NCI-H748 treated with DMSO at 0.1 percent for 48 hours (cell line): Measurements from ENCODE around the gene AGO3.
A peak's percentile ranks its signal among the peaks of the same experiment; 100 is the strongest.
"Not testable (repeated sequence)": the region's sequence is repeated elsewhere in the genome, so short reads cannot be mapped to it uniquely, and the experiment has no call there.

Experiments
- DNase-seq: peaks from one replicate; lab custom pipeline; 2025; lab: John Stamatoyannopoulos, UW

AGO3 gene

GRCh38 chr1:35925741-35926140 lies 5.2 kb upstream of the AGO3 start:
- no peak for DNase-seq

GRCh38 chr1:35927472-35927871 lies 3.4 kb upstream of the AGO3 start:
- DNase-seq: no peak

GRCh38 chr1:35929730-35930592 lies 944 bp upstream of the AGO3 start:
- peak; percentile 31 for DNase-seq

DNA sequence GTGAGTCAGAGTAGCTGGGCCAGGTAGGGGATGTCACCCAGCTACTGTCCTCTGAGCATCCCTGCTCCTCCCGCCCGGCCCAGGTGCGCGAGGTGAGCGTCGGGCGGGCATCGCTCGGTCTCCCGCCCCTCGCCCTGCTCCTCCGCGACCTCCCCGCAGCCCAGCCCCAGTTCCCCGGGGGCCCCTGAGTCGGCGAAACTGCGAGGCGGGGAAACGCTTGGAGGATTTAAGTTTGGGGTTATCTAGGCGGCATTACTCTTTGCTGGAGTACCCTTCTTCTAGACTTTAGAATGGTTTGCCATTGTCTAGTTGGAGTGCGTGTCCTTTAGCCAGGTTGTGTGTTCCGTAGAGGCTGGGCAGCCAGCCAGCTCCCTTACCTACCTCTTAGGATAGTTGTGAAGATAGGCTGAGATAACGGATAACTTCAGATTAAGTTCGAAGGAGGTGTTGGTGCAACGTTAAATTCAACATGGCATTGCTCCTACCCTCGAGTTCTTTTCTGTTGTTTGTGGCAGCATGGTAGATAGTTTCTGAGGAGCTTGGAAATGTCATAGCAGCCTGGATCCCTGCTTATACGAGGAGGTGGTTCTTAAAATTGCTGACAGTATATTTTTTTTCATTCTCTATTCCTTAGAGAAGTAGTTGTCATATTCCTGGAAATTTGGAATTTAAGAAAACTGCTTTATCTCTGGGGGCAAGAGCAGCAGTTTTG lies 697 bp downstream of the AGO3 start:
- DNase-seq: no peak

DNA sequence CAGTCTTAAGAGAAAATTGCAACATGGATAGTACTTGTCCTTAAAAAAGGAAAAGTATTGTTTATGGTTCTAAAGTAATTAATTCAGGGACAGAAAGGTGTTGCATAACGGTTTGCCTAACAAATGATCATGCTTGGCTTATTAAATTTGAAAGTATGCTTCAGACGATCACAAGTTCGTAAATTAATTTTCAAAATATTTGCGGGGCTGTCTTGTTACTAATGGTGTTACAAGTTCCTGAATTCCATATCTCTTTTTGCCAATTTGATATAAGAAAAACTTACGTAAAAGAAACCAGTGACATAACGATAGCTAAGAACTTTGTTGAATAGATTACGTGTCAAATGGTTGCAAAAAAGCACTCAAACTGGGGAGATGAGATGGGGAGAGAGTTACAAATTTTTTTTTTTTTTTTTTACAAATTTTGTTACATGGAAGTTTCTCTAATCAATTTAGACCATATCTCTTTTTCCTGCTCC lies 1.3 kb downstream of the AGO3 start:
- DNase-seq: no peak

- DNase-seq: no peak
Observed at GRCh38 chr1:35932941-35933340, 2.0 kb downstream of the AGO3 start.

GRCh38 chr1:35935442-35936388 lies 4.8 kb downstream of the AGO3 start:
- DNase-seq: no peak

DNA sequence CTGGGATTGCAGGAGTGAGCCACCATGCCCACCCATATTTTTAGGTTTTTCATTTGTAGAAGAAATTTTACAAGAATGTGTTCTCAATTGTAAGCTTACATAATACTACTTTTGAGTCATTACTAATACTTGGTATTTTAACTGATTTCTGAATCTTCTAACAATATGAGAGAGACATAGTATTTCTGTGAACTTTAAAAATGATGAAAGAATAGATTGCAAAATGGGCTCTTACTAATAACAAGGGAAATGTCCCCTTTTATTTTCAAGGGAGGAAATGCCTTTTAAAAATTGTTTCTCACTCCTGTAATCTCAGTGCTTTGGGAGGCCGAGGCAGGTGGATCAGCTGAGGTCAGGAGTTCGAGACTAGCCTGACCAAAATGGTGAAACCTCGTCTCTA lies 5.9 kb downstream of the AGO3 start:
- DNase-seq: no peak

GRCh38 chr1:35939484-35939883 lies 8.6 kb downstream of the AGO3 start:
- DNase-seq: no peak

DNA sequence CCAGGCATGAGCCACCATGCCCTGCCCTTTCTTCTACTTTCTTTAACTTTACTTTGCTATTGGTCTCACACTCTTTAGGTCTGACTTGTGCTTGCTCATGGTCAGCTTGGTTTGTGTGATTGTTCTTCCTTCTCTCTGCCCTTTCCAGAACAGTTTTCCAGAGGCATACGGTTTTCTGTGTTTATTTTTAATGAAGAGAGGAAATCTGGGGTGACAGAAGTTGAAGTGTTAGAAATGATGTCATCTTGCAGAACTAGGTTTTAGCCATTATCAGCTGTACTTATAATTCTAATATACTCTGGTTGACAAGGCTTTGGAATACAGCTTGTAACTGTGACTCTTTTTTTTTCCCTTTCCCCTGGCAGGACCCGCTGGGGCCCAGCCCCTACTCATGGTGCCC lies 14.4 kb downstream of the AGO3 start:
- DNase-seq: no peak

GRCh38 chr1:35947547-35947946 lies 16.6 kb downstream of the AGO3 start:
- DNase-seq: no peak

GRCh38 chr1:35958558-35958957 lies 27.7 kb downstream of the AGO3 start:
- no peak for DNase-seq

- no peak for DNase-seq
Observed at GRCh38 chr1:35959304-35959703, 28.4 kb downstream of the AGO3 start.

- no peak for DNase-seq
Observed at GRCh38 chr1:35962952-35963351, 32.0 kb downstream of the AGO3 start.

GRCh38 chr1:35964277-35964676 lies 33.4 kb downstream of the AGO3 start:
- not testable (repeated sequence) for DNase-seq

GRCh38 chr1:35968396-35968795 lies 37.5 kb downstream of the AGO3 start:
- no peak for DNase-seq

GRCh38 chr1:35971601-35972000 lies 40.7 kb downstream of the AGO3 start:
- DNase-seq: no peak

GRCh38 chr1:35972631-35973030 lies 41.7 kb downstream of the AGO3 start:
- not testable (repeated sequence) for DNase-seq

DNA sequence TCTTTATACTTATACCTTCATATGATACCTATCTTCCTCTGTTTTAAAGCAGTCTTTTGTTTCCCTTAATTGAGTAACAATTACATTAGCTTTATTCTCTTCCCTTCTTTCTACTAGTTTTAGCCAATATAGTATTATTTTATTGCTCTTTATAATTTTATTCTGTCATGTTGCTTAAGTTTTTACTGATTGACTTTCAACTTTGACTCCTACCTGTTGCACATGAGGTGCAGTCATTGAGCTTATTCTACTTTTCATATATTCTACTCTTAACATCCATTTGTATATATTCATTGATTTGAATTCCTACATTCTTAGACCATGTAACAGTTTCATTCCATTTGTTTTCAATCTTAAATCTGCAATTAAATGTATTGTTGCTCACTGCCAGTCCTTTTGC lies 49.2 kb downstream of the AGO3 start:
- no peak for DNase-seq

GRCh38 chr1:35988237-35988636 lies 57.3 kb downstream of the AGO3 start:
- DNase-seq: no peak

DNA sequence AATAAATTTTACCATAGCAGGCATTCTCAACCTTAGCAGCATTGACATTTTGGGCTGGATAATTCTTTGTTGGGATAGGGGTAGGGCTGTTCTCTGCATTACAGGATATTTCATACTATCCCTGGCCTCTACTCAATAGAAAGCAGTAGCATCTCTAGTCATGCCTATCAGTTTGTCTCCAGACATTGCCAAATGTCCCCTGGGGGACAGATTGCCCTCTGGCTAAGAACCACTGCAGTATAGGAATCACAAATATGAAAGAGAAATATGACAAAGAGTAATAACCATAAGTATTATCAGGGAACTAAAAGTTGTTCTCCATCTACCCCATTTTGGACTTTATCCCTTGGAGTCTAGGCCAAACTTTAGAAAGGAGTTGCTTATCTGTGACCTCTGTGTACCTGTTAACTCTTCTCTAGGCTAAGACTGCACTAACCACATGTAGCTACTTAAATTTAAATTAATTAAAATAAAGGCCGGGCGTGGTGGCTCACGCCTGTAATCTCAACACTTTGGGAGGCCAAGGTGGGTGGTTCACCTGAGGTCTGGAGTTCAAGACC lies 76.1 kb downstream of the AGO3 start:
- no peak for DNase-seq

GRCh38 chr1:36007741-36008140 lies 76.8 kb downstream of the AGO3 start:
- no peak for DNase-seq
